GM10248 (cell line): Measurements from ENCODE around the gene MCAM.
A peak's percentile ranks its signal among the peaks of the same experiment; 100 is the strongest.

Source experiments
- CTCF ChIA-PET: fragments of 300-600 bp; sonication (Branson Sonifier 250); formaldehyde crosslinking; extraction: SDS; loops from one replicate; lab custom pipeline; 2021; ENCODE audit warnings: antibody characterized with exemption; lab: Yijun Ruan, JAX
- POLR2A ChIA-PET: fragments of 350-650 bp; sonication (Branson Sonifier 250); formaldehyde crosslinking; extraction: SDS; loops from one replicate; lab custom pipeline; 2020; ENCODE audit warnings: antibody characterized with exemption; lab: Yijun Ruan, JAX
- DNase-seq: peaks from one replicate; pipeline ENCODE4 v3.0.0; 2012; ENCODE audit errors: extremely low spot score
- TF ChIP-seq, protein P1 (sequence below): IDR thresholded peaks from 2 replicates; pipeline ENCODE4 v1.5.1; 2012; ENCODE audit warnings: mild to moderate bottlenecking, low read depth; ENCODE audit errors: extremely low read depth, missing control alignments, control extremely low read depth

The MCAM gene

DNA sequence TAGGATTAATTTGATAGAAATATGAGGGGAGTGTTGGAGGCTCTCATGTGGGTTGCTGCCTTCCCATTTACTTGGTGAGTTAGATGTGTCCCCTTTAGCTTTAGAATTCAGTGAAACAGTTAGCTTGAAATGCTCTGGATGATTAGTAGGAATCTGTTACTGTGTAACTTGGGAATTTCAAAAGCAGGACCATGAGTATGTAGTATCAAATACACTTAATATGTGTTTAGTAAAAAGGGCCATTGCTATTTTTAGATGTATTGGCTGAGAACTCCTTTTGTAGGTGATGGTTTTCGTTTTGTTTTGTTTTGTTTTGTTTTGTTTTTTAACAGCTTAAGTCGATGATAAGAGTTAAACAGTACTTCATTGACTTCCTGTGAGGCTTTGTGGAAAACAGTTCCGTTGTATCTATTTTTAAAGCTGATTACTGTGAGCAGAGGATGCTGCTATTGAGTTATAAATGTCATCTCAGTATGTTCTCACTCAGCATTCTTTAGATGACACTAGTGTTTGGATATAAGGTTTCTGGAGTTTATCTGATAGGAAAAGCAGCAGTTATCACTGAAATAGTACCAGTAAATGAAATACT, 53.5 kb downstream of the MCAM start:
- POLR2A ChIA-PET: interaction anchor here (0.5 kb wide), 1 partner anchor 48 kb away, joined by 3 read pairs; no protein-coding TSS in a partner anchor

GRCh38 chr11:119262668-119263351, 54.1 kb downstream of the MCAM start:
- CTCF ChIA-PET: interaction anchor here (1.0 to 3.0 kb wide), 13 partner anchors 10 to 75 kb away, joined by 3 to 14 read pairs (median 4); partner anchors contain the start of gene CBL
- TF ChIP-seq, protein P1, sequence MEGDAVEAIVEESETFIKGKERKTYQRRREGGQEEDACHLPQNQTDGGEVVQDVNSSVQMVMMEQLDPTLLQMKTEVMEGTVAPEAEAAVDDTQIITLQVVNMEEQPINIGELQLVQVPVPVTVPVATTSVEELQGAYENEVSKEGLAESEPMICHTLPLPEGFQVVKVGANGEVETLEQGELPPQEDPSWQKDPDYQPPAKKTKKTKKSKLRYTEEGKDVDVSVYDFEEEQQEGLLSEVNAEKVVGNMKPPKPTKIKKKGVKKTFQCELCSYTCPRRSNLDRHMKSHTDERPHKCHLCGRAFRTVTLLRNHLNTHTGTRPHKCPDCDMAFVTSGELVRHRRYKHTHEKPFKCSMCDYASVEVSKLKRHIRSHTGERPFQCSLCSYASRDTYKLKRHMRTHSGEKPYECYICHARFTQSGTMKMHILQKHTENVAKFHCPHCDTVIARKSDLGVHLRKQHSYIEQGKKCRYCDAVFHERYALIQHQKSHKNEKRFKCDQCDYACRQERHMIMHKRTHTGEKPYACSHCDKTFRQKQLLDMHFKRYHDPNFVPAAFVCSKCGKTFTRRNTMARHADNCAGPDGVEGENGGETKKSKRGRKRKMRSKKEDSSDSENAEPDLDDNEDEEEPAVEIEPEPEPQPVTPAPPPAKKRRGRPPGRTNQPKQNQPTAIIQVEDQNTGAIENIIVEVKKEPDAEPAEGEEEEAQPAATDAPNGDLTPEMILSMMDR: no peak
- POLR2A ChIA-PET: interaction anchor here (0.5 kb wide), 1 partner anchor 47 kb away, joined by 3 read pairs; no protein-coding TSS in a partner anchor
- DNase-seq: peak; percentile 19

More for the DNA sequence above, 53.5 kb downstream of the MCAM start:
- CTCF ChIA-PET: interaction anchor here (1.0 to 3.0 kb wide), 13 partner anchors 10 to 75 kb away, joined by 3 to 14 read pairs (median 4); partner anchors contain the start of gene CBL
- DNase-seq: peak; percentile 26
- TF ChIP-seq, protein P1: no peak

GRCh38 chr11:119258983-119259382, 57.9 kb downstream of the MCAM start:
- TF ChIP-seq, protein P1: no peak
- ChIA-PET CTCF (interaction anchor here (0.8 to 1.8 kb wide), 7 partner anchors 9 to 97 kb away, joined by 3 to 6 read pairs (median 4); no protein-coding TSS in a partner anchor), POLR2A (no interaction called here)
- no peak for DNase-seq
